AG08395 (cell line): ENCODE measurements around the gene TAF5.
"Not testable (repeated sequence)": the region's sequence is repeated elsewhere in the genome, so short reads cannot be mapped to it uniquely, and the experiment has no call there.

ENCODE experiments used
- DNase-seq: peaks from one replicate; pipeline ENCODE4 v3.0.0; 2012; ENCODE audit warnings: mixed read lengths, low spot score

The TAF5 gene

GRCh38 chr10:103367782-103368518, at the start of gene TAF5:
Gene TAF5, plus strand, starts transcription at chr10:103367976. Its CDS starts 14 bp downstream, at chr10:103367990.
- DNase-seq = peak; percentile 95

GRCh38 chr10:103327906-103328305, 39.9 kb upstream of the TAF5 start:
- no peak for DNase-seq

GRCh38 chr10:103333934-103334520, 33.7 kb upstream of the TAF5 start:
- DNase-seq = peak; percentile 37

GRCh38 chr10:103334567-103334966, 33.2 kb upstream of the TAF5 start:
- no peak for DNase-seq

GRCh38 chr10:103336370-103336769, 31.4 kb upstream of the TAF5 start:
- DNase-seq = no peak

GRCh38 chr10:103350175-103350516, 17.6 kb upstream of the TAF5 start:
- no peak for DNase-seq

GRCh38 chr10:103350517-103351260, 17.1 kb upstream of the TAF5 start, which contains the start of gene PCGF6:
Gene PCGF6, minus strand, starts transcription at chr10:103351140. Its CDS starts 74 bp downstream, at chr10:103351066.
- peak; percentile 96 for DNase-seq

GRCh38 chr10:103353281-103353680, 14.5 kb upstream of the TAF5 start:
- DNase-seq = no peak

- not testable (repeated sequence) for DNase-seq
Measured at GRCh38 chr10:103354567-103354966, 13.2 kb upstream of the TAF5 start.

GRCh38 chr10:103355906-103356599, 11.7 kb upstream of the TAF5 start:
- no peak for DNase-seq

- DNase-seq = not testable (repeated sequence)
Measured at GRCh38 chr10:103359493-103359892, 8.3 kb upstream of the TAF5 start.

- DNase-seq = not testable (repeated sequence)
Measured at GRCh38 chr10:103360791-103361190, 7.0 kb upstream of the TAF5 start.

GRCh38 chr10:103367379-103367781, 396 bp upstream of the TAF5 start:
- no peak for DNase-seq

GRCh38 chr10:103373544-103373943, 5.8 kb downstream of the TAF5 start:
- no peak for DNase-seq

- no peak for DNase-seq
Measured at GRCh38 chr10:103374263-103374662, 6.5 kb downstream of the TAF5 start.

- no peak for DNase-seq
Measured at GRCh38 chr10:103382769-103383168, 15.0 kb downstream of the TAF5 start.

GRCh38 chr10:103394180-103394579, 26.4 kb downstream of the TAF5 start:
- no peak for DNase-seq

- peak; percentile 26 for DNase-seq
Measured at GRCh38 chr10:103395754-103396066, 27.9 kb downstream of the TAF5 start.

- peak; percentile 99 for DNase-seq
Measured at GRCh38 chr10:103396067-103396788, 28.5 kb downstream of the TAF5 start, which contains the start of the genes ATP5MK and PDCD11. Gene ATP5MK, minus strand, starts transcription at chr10:103396475. Its CDS starts 4,018 bp downstream, at chr10:103392457. Gene PDCD11, plus strand, starts transcription at chr10:103396626. Its CDS starts 1,801 bp downstream, at chr10:103398427.

- no peak for DNase-seq
Measured at GRCh38 chr10:103396789-103397087, 29.0 kb downstream of the TAF5 start.

GRCh38 chr10:103397191-103397825, 29.5 kb downstream of the TAF5 start:
- DNase-seq = no peak
